ENCODE data around the gene LRCH1. TPM values are rescaled to one million over a fixed set of nuclear protein-coding genes. Genes with fewer than 3 reads are reported as not detected.

LRCH1 gene
- polyA plus RNA-seq, 2 donors: 2.1 to 4.3 TPM

GRCh38 chr13:46801858-46802257 is 248.9 kb downstream of the LRCH1 start:
- 43 to 48% methylated on average over 1 of the region's 1 CpG for WGBS, 2 donors
- H3K27me3 ChIP-seq (ENCODE audit: control insufficient read depth in 1 of 2, insufficient read depth in 2 of 2, low read length in 2 of 2): no peaks in the 10 kb centered on the region
- H3K4me1 ChIP-seq (ENCODE audit: control insufficient read depth in 2 of 2, insufficient read depth in 2 of 2, low read length in 1 of 2): no peaks in the 10 kb centered on the region

More at GRCh38 chr13:46801858-46802257, 248.9 kb downstream of the LRCH1 start:
- Histone ChIP-seq H3K4me3 (ENCODE audit: low read depth in 1 of 2, low read length in 2 of 2) (no peak overlapping the region), H3K27ac (ENCODE audit: low read depth in 2 of 2, low read length in 1 of 2) (no peak overlapping the region), H3K36me3 (ENCODE audit: control insufficient read depth in 2 of 2, insufficient read depth in 2 of 2, low read length in 1 of 2) (no peaks in the 10 kb centered on the region), H3K9me3 (ENCODE audit: control insufficient read depth in 2 of 2, insufficient read depth in 1 of 2, low read depth in 1 of 2, low read length in 1 of 2) (no peaks in the 10 kb centered on the region)

Other genes with a start within 250 kb of the LRCH1 start
- under 1 TPM; 0.26 to 0.28 TPM for gene RUBCNL, start 165.9 kb upstream of the LRCH1 start, polyA plus RNA-seq
- gene ESD, start 244.0 kb downstream of the LRCH1 start, polyA plus RNA-seq: 10 to 100 TPM; 35.8 to 87.7 TPM